T follicular helper cell (primary cell): ENCODE data around the gene CCDC33.

ENCODE experiments used
- DNase-seq: peaks from one replicate; pipeline ENCODE4 v3.0.0-alpha.2; 2020; ENCODE audit warnings: low read depth

The CCDC33 gene

DNA sequence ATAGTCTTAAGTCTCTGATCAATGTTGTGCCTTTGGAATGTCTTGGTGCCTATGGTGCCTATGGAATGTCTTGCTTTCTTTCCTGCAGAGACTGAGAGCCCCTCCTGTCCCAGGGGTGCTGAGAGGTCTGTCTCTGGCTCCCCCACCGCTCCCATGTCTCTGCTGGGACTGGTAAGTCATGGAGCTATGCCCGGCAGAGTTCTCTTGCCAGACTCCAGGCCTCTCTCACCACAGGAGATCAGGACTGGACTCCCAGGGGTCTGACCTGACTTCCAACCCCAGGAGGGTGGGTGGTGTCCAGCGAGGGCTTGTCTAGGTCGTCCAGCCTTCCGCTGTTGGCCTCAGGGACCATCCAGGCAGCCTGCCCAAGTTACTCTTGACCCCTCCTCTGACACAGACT, 145.4 kb downstream of the CCDC33 start:
- no peak for DNase-seq

- DNase-seq: peak; percentile 58
Measured at GRCh38 chr15:74382004-74382816, 146.1 kb downstream of the CCDC33 start.

GRCh38 chr15:74383286-74383685, 147.2 kb downstream of the CCDC33 start:
- DNase-seq: no peak

GRCh38 chr15:74383695-74384565, 147.8 kb downstream of the CCDC33 start:
- DNase-seq: no peak

- no peak for DNase-seq
Measured at GRCh38 chr15:74384566-74384880, 148.4 kb downstream of the CCDC33 start.

- no peak for DNase-seq
Measured at GRCh38 chr15:74384881-74385643, 148.9 kb downstream of the CCDC33 start.

DNA sequence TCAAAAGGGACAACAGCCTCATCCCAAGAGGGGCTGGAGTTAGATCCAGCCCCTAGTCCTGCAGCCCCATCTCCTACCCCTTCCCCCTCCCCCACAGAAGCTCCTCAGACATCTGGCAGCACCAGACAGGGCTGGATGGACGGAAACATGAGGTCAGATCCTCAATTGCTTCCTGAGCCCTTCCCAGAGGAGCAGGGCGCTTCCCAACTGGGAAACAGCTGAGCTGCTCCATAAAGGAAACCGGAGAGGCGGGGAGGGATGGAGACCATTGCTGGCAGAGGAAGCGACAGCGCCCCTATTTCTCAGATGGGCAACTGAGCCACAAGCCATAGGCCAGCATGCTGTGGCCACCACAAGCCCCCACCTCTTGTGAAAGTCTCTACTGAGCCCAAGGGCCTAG, 149.6 kb downstream of the CCDC33 start:
- no peak for DNase-seq
